ENCODE measurements around the gene TSPAN3. TPM values are rescaled to one million over a fixed set of nuclear protein-coding genes. Genes with fewer than 3 reads are reported as not detected.

Gene TSPAN3
- total and polyA plus RNA-seq, 4 donors: 339 to 494 (median 450) TPM

DNA sequence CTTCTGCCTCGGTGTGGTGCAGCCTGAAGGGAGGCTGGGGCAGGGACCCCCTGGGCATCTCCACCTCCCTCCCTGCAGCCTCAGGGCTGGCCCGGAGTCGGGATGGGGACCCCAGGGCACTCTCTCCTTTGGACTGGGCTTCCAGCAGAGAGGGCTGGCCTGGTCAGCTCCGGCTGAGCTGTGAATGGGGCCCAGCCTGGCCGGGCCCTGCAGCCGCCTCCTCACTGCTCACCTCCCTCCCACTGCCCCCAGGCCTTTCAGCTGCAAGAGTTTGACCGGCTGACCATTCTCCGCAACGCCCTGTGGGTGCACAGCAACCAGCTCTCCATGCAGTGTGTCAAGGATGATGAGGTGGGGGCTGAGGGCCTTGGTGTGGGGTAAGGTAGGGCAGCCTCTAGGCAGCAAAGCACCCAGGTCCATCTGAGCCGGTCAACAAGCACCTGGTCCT lies 40.0 kb downstream of the TSPAN3 start:
- no peak for TF ChIP-seq CTCF (IDR thresholded peaks at IDR 0.05; ENCODE audit: control extremely low read depth, extremely low read depth)
- WGBS, 2 donors: 79 to 86% methylated on average over 9 to 10 of the region's 10 CpGs
- Histone ChIP-seq H3K27ac (ENCODE audit: low read depth in 1 of 2, low read length in 1 of 2) (no peak overlapping the region), H3K27me3 (ENCODE audit: control insufficient read depth in 3 of 3, insufficient read depth in 3 of 3, low read length in 2 of 3) (no peaks in the 10 kb centered on the region), H3K9me3 (ENCODE audit: control insufficient read depth in 4 of 4, insufficient read depth in 3 of 4, low read length in 3 of 4) (no peaks in the 10 kb centered on the region), H3K4me1 (ENCODE audit: control insufficient read depth in 5 of 5, insufficient read depth in 5 of 5, low read length in 5 of 5) (peaks cover 0 to 14% (median 5%) of the 10 kb centered on the region in 5 donors), H3K9ac (ENCODE audit: insufficient read depth in 1 of 2, low read length in 2 of 2) (no peak overlapping the region), H3K36me3 (ENCODE audit: control insufficient read depth in 4 of 4, insufficient read depth in 4 of 4, low read length in 4 of 4) (peaks cover 0 to 7% (median 0%) of the 10 kb centered on the region in 4 donors), H3K4me3 (no peak overlapping the region)
- ATAC-seq (ENCODE audit: insufficient read depth, low FRiP score) (no peak), DNase-seq (no peak)

GRCh38 chr15:77030048-77030927 lies 40.6 kb downstream of the TSPAN3 start:
- no peak for ATAC-seq (ENCODE audit: insufficient read depth, low FRiP score)
- 81 to 82% methylated on average over 22 of the region's 22 CpGs for WGBS, 2 donors
- H3K27me3 ChIP-seq (ENCODE audit: control insufficient read depth in 3 of 3, insufficient read depth in 3 of 3, low read length in 2 of 3): no peaks in the 10 kb centered on the region
- peaks cover 0 to 1% (median 0%) of the 10 kb centered on the region in 4 donors for H3K36me3 ChIP-seq (ENCODE audit: control insufficient read depth in 4 of 4, insufficient read depth in 4 of 4, low read length in 4 of 4)
- H3K4me1 ChIP-seq (ENCODE audit: control insufficient read depth in 5 of 5, insufficient read depth in 5 of 5, low read length in 5 of 5): peaks cover 0 to 14% (median 5%) of the 10 kb centered on the region in 5 donors
- peak in 1 of 3 donors; percentile 18 for DNase-seq
- H3K9ac ChIP-seq (ENCODE audit: insufficient read depth in 1 of 2, low read length in 2 of 2): no peak overlapping the region
- no peak for TF ChIP-seq CTCF (IDR thresholded peaks at IDR 0.05; ENCODE audit: control extremely low read depth, extremely low read depth)
- H3K9me3 ChIP-seq (ENCODE audit: control insufficient read depth in 4 of 4, insufficient read depth in 3 of 4, low read length in 3 of 4): no peaks in the 10 kb centered on the region
- H3K4me3 ChIP-seq: no peak overlapping the region
- H3K27ac ChIP-seq (ENCODE audit: low read depth in 1 of 2, low read length in 1 of 2): no peak overlapping the region

DNA sequence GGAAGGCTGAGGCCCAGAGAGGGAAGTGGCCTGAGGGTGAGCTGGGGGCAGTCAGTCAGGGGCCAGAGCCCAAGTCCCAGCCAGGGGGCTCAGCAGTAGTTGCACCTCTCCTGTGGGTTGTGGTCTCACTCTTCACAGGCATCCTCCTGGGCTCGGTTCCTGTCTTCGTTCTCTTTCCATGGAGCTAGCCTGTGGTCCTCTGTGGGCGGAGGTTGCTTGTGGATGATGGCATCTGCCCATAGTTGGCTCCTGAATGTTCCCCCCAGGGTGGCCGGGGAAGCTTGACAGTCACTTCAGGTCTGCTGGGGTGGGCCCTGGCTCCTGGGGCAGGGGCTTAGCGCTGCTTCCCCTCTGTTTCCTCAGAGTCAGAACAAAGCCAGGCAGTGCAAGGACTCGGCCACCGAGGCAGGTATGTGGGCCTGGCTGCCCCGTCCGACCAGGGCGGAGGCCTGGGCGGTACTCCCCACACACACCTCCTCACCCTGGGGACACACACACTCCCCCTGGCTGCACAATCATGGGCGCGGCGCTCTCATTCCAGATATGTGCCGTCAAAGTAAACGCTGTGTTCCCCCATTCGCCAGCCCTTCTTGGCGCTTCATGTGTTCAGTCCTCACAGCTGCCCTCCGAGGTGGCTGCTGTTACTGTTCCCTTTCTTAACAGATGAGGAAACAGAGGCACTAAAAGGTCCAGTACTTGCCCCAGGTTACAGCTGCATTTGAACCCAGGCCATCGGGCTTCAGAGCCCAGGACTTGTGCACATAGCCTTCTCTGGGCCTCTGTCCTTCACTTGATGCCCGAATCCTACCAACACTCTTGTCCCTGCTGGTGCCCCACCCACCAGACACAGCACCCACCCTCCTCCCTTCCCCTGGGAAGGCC lies 41.5 kb downstream of the TSPAN3 start:
- ATAC-seq (ENCODE audit: insufficient read depth, low FRiP score) (no peak), DNase-seq (no peak)
- 86 to 87% methylated on average over 21 of the region's 21 CpGs for WGBS, 2 donors
- H3K9ac ChIP-seq (ENCODE audit: insufficient read depth in 1 of 2, low read length in 2 of 2): no peak overlapping the region
- no peaks in the 10 kb centered on the region for H3K9me3 ChIP-seq (ENCODE audit: control insufficient read depth in 4 of 4, insufficient read depth in 3 of 4, low read length in 3 of 4)
- H3K36me3 ChIP-seq (ENCODE audit: control insufficient read depth in 4 of 4, insufficient read depth in 4 of 4, low read length in 4 of 4): peaks cover 0 to 1% (median 0%) of the 10 kb centered on the region in 4 donors
- H3K27ac ChIP-seq (ENCODE audit: low read depth in 1 of 2, low read length in 1 of 2): no peak overlapping the region
- no peak overlapping the region for H3K4me3 ChIP-seq
- no peaks in the 10 kb centered on the region for H3K27me3 ChIP-seq (ENCODE audit: control insufficient read depth in 3 of 3, insufficient read depth in 3 of 3, low read length in 2 of 3)
- H3K4me1 ChIP-seq (ENCODE audit: control insufficient read depth in 5 of 5, insufficient read depth in 5 of 5, low read length in 5 of 5): peaks cover 0 to 14% (median 5%) of the 10 kb centered on the region in 5 donors
- TF ChIP-seq CTCF (IDR thresholded peaks at IDR 0.05; ENCODE audit: control extremely low read depth, extremely low read depth): no peak

All from lung (tissue), 12 donors.